SH-SY5Y (cell line): ENCODE measurements around the gene PSME1.

Source experiments
- GATA2 ChIP-seq: IDR thresholded peaks from 2 replicates; pipeline ENCODE4 v1.6.1; 2011; ENCODE audit warnings: mild to moderate bottlenecking, low read depth, low read length
- GATA3 ChIP-seq: IDR thresholded peaks from 2 replicates; pipeline ENCODE4 v1.6.1; 2011; ENCODE audit warnings: low read depth, mild to moderate bottlenecking, low read length, moderate library complexity

PSME1 gene

DNA sequence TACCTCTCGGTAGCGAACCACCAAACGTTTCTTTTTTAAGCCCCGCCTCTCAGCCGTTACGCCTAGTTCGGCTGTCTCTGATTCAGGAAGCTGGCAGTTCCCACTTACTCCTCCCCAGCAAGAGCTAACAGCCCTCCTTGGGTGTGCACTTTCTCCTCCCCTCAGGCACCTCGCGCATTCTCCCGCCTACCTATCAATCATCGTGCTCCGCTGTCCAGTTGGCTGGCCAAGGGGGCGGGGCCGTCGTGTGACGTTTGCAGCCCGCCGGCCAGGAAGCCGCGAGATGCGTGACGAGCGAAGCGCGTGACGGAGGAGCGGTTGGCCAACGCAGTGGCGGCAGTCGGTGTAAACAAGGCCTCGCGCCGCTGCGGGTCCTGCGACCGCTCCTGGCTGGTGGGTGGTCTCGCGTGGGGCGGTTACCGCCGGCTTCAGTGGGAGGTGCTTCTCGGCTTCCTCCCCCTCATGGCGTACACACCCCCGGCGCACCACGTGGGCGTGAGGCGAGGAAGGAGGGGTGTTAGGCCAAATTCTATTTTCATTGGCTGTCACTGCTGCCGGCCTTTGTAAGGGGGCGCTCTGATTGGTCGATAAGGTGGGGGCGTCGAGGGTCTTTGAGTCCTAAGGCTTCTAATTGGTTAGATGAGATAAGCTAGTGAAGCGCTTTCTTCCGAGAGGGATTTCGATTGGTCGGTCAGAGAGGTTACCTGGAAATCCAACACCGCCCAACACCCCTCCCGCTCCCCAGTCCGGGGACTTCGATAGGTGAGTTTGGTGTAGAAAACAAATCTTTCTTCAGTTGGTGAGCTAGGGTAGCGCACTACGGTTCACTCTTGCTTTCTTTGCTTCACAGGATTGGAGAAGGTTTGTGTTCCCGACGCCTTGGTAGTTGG, 21.2 kb upstream of the PSME1 start, which contains the start of the genes DCAF11 and NRL:
DCAF11 (plus strand) TSS at position 246 of the 890 bp plus-strand sequence. CDS start 818 bp downstream, outside the sequence.
NRL (minus strand) TSS at position 418 of the 890 bp plus-strand sequence. CDS start 32,101 bp downstream, outside the sequence.
- TF ChIP-seq GATA2 (no peak), GATA3 (no peak)

- no peak for TF ChIP-seq GATA2
- no peak for TF ChIP-seq GATA3
These were observed 20.4 kb upstream of the PSME1 start for GRCh38 chr14:24115422-24116127.

DNA sequence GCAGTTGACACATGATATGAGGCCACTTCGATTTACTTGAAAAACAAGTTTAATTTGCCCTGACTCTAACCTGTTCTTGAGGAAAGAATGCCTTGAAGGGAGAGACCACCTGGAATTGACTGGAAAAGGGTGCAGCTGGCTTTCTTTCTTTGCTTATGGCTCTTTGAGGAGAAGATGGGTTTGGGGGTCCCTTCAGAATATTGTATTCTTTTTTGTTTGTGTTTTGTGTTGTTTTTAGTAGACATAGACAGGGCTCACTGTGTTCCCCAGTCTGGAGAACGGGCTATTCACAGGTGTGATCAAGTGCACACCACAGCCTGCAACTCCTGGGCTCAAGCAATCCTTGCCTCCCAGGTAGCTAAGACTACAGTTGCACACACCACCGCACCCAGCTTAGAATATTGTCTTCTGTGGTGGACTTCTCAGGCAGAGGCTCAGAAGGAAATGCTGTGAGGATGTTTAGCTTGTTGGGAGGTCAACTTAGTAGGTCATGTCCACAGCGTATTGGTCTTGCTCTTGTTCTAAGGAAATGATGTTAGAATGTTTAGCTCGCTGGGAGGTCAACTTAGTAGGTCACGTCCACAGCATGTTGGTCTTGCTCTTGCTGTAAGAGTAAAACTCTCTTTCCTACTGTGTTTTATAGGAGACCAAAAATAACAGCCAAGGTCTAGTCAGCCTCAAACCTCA, 19.7 kb upstream of the PSME1 start:
- TF ChIP-seq GATA2 (no peak), GATA3 (no peak)

GRCh38 chr14:24117179-24117578, 18.8 kb upstream of the PSME1 start:
- TF ChIP-seq GATA3: no peak
- no peak for TF ChIP-seq GATA2

DNA sequence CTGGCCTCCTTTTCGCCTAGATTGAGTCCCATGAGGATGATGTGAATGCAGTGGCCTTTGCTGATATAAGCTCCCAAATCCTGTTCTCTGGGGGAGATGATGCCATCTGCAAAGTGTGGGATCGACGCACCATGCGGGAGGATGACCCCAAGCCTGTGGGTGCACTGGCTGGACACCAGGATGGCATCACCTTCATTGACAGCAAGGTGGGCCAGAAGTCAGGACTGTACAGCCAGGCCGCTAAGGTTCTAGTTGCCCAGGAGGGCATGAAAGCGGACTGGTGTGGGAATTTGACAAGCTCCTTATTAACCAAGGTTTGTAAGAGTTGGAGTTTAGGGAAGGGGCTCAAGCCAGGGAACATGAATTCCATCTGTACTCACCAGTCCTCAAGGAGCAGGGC, 16.3 kb upstream of the PSME1 start:
- TF ChIP-seq GATA3 (no peak), GATA2 (no peak)

- TF ChIP-seq GATA2 (no peak), GATA3 (no peak)
These were observed 14.8 kb upstream of the PSME1 start for GRCh38 chr14:24121210-24121609.

DNA sequence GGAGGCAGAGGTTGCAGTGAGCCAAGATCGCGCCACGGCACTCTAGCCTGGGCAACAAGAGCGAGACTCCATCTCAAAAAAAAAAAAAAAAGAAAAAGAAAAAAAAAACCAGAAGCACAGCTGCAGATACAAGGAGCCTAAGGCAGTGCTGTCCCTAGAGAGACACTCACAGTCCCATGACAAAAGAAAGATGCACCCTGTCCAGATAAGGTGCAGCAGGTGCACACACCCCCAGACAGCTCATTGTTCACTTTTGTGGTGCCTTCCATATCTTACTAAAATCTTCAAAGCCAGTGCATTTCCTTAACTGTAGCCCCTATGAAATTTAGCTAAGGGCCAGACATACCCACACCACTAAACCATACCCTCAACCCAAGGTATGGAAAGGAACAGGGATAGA, 13.6 kb upstream of the PSME1 start:
- no peak for TF ChIP-seq GATA3
- no peak for TF ChIP-seq GATA2

DNA sequence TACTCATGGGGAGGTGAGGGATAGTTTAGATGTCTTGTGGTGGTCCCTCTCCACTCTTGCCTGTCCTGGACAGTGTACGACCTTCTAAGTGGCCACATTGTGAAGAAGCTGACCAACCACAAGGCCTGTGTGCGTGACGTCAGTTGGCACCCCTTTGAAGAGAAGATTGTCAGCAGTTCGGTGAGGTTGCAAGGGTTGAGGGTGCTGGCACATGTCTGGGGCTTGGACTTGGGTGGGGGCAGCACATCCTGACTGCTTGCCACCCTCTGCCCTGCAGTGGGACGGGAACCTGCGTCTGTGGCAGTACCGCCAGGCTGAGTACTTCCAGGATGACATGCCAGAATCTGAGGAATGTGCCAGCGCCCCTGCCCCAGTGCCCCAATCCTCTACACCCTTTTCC, 13.1 kb upstream of the PSME1 start:
- TF ChIP-seq GATA2 (no peak), GATA3 (no peak)

DNA sequence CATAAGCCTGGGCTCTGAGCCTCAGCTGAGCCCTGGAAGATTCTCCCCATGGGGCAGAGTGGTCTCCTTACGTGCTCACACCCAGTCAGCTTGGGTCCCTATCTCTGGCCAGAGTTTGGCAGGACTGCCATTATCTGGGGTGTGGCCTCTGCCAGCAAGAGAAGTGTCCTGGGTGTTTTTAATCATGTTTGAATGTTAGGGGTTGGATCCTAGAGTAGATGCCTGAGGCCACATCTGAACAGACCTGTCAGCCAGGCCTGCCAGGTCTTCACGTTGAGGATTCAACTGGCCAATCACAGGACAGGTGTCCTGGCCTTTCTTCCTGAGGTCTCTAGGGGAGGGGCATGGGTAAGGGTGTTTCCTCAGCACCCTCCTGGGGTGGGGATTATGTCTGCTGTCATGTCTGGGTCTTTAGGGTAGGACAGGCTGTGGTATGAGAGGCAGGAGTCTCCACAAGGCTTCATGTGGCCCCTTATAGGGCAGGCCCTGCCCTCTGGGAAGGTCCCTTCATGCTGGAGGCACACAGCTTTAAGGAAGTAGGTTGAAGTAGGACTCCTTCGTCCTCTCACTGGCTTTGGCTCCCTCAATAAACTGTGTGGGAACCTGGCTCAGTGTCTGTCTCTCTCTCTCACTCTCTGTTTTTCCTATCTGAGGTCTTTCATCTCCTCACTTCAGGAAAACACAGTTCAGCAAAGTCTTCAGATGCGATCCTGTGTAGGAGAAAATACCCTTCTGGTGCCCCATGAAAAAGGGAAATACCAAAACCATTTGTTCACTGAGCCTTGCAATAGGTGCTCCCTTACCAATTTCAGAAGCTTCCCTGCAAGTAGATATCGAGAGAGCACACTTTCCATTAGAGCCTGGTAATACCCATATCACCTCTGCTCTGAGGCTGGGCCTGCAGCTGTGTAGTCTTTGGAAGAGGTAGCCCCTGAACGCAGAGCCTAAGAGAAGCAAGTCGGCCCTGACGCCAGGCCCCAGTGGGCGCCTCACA, 12.3 kb upstream of the PSME1 start:
- TF ChIP-seq GATA3: no peak
- TF ChIP-seq GATA2: no peak

DNA sequence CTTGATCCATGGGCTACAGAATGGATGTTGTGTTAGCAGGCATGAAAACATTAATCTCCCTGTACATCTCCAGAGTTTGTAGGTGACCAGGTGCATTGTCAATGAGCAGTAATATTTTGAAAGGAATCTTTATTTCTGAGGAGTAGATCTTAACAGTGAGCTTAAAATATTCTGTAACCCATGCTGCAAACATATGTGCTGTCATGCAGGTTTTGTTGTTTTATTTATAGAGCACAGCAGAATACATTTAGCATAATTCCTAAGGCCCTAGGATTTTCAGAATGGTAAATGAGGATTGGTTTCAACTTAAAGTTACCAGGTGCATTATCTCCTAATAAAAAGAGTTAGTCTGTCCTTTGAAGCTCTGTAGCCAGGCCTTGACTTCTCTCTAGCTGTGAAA, 9.1 kb upstream of the PSME1 start:
- TF ChIP-seq GATA3: no peak

DNA sequence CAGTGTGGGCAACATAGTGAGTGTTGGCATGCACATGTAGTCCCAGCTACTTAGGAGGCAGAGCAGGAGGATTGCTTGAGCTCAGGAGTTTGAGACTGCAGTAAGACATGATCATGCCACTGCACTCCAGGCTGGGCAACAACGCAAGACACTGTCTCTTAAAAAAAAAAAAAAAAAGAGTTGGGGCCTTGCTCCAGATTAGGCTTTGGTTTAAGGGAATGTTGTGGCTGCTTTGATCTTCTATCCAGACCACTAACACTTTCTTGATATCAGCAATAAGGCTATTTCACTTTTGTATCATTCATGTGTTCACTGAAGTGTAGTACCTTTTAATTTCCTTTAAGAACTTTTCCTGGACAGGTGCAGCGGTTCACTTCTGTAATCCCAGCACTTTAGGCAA, 8.3 kb upstream of the PSME1 start:
- TF ChIP-seq GATA3: no peak
- TF ChIP-seq GATA2: no peak

- TF ChIP-seq GATA2 (no peak), GATA3 (no peak)
These were observed 6.5 kb upstream of the PSME1 start for GRCh38 chr14:24129410-24129998.

DNA sequence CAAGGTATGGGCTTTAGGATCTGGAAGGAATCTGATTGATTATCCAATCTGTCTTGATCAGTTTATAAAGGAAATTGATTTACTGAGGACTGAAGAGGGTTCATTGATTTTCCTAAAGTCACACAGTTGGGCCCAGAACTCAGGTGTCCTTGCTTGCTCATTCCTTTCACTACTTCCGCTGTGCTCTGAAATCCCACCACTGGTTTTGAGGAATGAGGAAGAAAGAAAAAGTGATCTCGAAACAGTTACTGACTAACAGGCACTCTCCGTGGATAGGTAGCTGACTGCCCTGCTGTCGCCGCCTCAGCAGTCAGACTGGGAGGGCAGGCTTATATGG, 5.6 kb upstream of the PSME1 start, which contains the start of gene FITM1:
FITM1 (plus strand) TSS at position 280 of the 337 bp plus-strand sequence. CDS start 905 bp downstream, outside the sequence.
- TF ChIP-seq GATA2 (no peak), GATA3 (no peak)
